Keratinocyte (primary cell): ENCODE measurements around the gene WNT3.

Source experiments
- EZH2 ChIP-seq: IDR thresholded peaks from one replicate; pipeline ENCODE4 v1.6.1; 2012; ENCODE audit warnings: inconsistent platforms, mild to moderate bottlenecking, low read length, moderate library complexity
- TF ChIP-seq, protein P1 (sequence below), 3 experiments: IDR thresholded peaks in 1 of 3; conservative IDR thresholded peaks in 1 of 3; optimal IDR thresholded peaks in 1 of 3; 2 replicates in 2 of 3; 3 replicates in 1 of 3; pipeline versions ENCODE3 to v1.5.1; 2011; ENCODE audit warnings: low read length in 3 of 3, mild to moderate bottlenecking in 3 of 3, moderate library complexity in 2 of 3, control low read depth in 1 of 3, inconsistent platforms in 1 of 3; ENCODE audit not compliant: insufficient read depth in 2 of 3; ENCODE audit errors: extremely low read depth in 1 of 3

DNA sequence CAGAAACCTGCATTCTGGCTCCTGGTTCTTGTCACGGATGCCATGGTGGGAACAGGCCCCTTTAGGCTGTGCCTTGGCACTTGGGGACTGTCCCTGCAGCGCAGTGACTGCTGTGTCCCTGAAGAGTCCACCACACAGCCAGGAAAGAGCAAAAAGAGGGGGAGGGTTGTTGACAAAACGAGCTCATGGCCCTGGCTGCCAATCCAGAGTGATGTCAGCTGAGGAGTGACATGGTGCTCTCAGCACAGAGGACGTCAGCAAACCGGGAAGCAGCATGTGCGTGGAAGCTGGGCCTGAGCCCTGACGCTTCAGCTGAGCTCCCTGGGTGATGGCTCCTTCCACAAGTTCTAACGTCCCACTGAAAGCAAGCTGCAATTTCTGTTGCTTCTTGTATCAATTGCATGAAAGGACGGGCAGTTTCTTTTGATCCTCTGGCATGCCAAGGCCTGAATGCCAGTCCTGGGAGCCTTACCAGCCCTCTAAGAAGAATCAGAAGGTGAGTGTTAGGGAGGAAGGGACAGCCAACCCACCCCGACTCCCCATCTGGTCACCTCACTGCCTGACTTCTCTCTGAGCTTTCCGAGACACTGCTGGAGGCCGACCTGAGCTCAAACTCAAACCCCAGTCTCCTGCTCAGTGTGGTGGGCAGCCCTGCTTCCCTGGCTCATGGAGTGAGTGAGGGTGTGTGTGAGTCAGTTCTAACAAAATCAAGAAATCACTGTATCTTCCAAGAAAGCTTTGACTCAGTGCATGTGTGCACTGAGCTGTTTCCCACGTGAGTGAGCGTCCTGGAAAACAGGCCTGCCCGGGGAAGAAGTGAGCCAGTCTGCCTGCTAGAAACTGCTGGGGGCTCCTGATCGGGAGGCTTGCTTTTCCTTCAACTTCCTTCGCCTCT, 14.7 kb upstream of the WNT3 start:
- TF ChIP-seq, protein P1, sequence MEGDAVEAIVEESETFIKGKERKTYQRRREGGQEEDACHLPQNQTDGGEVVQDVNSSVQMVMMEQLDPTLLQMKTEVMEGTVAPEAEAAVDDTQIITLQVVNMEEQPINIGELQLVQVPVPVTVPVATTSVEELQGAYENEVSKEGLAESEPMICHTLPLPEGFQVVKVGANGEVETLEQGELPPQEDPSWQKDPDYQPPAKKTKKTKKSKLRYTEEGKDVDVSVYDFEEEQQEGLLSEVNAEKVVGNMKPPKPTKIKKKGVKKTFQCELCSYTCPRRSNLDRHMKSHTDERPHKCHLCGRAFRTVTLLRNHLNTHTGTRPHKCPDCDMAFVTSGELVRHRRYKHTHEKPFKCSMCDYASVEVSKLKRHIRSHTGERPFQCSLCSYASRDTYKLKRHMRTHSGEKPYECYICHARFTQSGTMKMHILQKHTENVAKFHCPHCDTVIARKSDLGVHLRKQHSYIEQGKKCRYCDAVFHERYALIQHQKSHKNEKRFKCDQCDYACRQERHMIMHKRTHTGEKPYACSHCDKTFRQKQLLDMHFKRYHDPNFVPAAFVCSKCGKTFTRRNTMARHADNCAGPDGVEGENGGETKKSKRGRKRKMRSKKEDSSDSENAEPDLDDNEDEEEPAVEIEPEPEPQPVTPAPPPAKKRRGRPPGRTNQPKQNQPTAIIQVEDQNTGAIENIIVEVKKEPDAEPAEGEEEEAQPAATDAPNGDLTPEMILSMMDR (optimal IDR thresholded peaks at IDR 0.05 in 1 of 3, IDR thresholded peaks at IDR 0.05 in 1 of 3, conservative IDR thresholded peaks at IDR 0.05 in 1 of 3; ENCODE audit: extremely low read depth in 1 of 3, insufficient read depth in 2 of 3, low read length in 3 of 3): no peak
- TF ChIP-seq EZH2: no peak
